Testis (tissue), 3 donors: ENCODE measurements around the gene TTLL8. TPM values are rescaled to one million over a fixed set of nuclear protein-coding genes. Genes with fewer than 3 reads are reported as not detected.
A peak's percentile ranks its signal among the peaks of the same experiment; 100 is the strongest.

Experiments used
- DNase-seq: peaks from one replicate; pipeline ENCODE4 v3.0.0-alpha.2; 2019
- H3K27ac ChIP-seq, 2 donors: fragments of 200-600 bp; sonication (generic); one replicate each; pipeline ENCODE4 v1.5.1; 2019
- H3K27me3 ChIP-seq: fragments of 200-600 bp; sonication (generic); one replicate; pipeline ENCODE4 v1.5.1; 2019
- H3K36me3 ChIP-seq: fragments of 200-600 bp; sonication (generic); one replicate; pipeline ENCODE4 v1.5.1; 2017; ENCODE audit warnings: low read depth; ENCODE audit errors: missing control alignments
- H3K4me1 ChIP-seq: fragments of 200-600 bp; sonication (generic); one replicate; pipeline ENCODE4 v1.5.1; 2019
- H3K4me3 ChIP-seq, 2 donors: fragments of 200-600 bp; sonication (generic); one replicate each; pipeline ENCODE4 v1.5.1; 2017 to 2019
- H3K9me3 ChIP-seq: fragments of 200-600 bp; sonication (generic); one replicate; pipeline ENCODE4 v1.5.1; 2017
- POLR2A ChIP-seq: fragments of 450-650 bp; IDR thresholded peaks from one replicate; pipeline ENCODE4 v1.6.1; 2017; ENCODE audit warnings: antibody characterized with exemption, mild to moderate bottlenecking, moderate library complexity
- WGBS, 2 donors: methylation state at CpG; one replicate each; pipeline ENCODE4 v1.1.5; 2018; 5-methylcytosine and 5-hydroxymethylcytosine counted together
- intact Hi-C: fragments of 100-400 bp; cut with DNase I; formaldehyde crosslinking; loops from one replicate; pipeline ENCODE4 v1.15.1; 2023; ENCODE audit warnings: low total_unique reads
- polyA plus RNA-seq: library from polyadenylated mRNA; stranded (reverse); fragments of 350-450 nt; fragmentation: Illumina TruSeq; extraction: RNeasy Lipid Tissue Mini Kit (QIAGEN cat#74804); gene quantifications from one replicate; pipeline ENCODE4 v1.2.3, GENCODE V29; 2014; ENCODE audit warnings: low read depth, low replicate concordance; ENCODE audit not compliant: insufficient read depth
- total RNA-seq, 2 donors: library from RNA; depleted of rRNA; stranded (reverse); fragments of >200 nt; gene quantifications; one replicate each; pipeline ENCODE4 v1.2.3, GENCODE V29; 2016
- TF ChIP-seq, protein P1 (sequence below), 3 experiments: fragments of 450-650 bp in 2 of 3; fragments of 200-600 bp in 1 of 3; sonication (generic) in 1 of 3; IDR thresholded peaks; one replicate each; pipeline ENCODE4 v1.5.1; 2016 to 2019; ENCODE audit warnings: antibody characterized with exemption in 3 of 3, mild to moderate bottlenecking in 2 of 3, moderate library complexity in 1 of 3

Gene TTLL8
- total and polyA plus RNA-seq, 3 donors from 2014 or later, result 5.1 to 11.9 (median 11.3) TPM

DNA sequence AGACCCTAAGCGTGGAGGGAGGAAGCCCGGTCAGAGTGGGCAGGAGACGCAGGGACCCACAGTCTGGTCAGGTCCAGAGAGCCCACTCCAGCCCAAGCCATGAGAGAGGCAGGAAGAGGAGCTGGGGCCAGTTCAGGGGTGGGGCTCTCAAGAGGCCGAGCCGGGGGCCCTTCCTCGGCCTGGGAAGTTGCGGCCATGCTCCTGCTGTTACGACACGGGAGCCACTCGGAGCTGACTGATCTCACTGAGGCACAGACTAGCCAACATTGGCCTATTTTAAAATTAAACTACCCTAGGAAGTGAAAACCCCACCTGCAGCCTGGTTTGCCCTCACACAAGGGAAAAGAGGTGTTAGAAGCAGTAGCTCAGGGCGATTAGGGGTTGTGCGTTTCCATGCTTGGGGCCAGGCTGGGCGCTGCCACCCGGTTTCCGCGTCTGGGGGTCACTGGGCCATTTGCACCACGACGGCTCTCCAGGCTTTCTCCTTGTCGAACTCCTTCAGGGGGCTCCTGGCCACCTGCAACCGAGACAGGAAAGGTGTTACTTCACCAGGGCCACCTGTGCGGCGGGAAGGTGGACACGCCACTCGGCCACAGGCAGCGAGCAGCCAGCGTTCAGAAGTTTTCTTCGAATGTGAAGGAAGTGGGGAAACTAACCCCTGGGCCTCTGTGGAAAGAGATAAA, 3.2 kb upstream of the TTLL8 start:
- intact Hi-C loops, result no loop called here

DNA sequence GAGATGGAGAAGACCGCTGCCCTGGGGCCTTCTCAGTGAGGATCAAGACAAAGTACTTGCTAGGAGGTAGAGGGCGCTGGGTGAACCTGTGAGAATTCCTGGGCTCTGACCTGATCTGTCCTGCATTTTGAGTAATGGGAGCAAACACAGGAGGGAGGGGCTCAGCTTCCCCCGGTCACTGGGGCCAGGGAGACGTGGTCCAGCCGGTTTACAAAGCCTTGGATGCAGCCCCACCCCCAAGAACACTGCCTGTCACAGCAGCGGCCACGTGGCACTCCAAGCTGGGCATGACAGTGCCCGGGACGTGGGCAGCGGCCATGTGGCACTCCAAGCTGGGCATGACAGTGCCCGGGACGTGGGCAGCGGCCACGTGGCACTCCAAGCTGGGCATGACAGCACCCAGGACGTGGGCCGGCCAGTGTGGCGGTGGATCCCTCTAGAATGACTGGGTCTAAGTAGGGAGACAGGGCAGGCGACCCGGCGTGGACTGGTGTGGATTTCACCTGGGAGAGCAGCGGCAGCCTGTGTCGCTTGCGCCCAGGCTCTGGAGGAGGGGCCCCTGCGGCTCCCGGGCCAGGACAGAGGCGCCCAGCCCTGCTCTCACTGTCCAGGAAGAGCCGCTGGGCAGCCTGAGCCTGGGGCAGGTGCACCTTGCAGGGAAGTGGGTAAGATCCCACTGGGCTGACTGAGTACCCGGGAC, 2.5 kb upstream of the TTLL8 start:
- TF ChIP-seq, protein P1, sequence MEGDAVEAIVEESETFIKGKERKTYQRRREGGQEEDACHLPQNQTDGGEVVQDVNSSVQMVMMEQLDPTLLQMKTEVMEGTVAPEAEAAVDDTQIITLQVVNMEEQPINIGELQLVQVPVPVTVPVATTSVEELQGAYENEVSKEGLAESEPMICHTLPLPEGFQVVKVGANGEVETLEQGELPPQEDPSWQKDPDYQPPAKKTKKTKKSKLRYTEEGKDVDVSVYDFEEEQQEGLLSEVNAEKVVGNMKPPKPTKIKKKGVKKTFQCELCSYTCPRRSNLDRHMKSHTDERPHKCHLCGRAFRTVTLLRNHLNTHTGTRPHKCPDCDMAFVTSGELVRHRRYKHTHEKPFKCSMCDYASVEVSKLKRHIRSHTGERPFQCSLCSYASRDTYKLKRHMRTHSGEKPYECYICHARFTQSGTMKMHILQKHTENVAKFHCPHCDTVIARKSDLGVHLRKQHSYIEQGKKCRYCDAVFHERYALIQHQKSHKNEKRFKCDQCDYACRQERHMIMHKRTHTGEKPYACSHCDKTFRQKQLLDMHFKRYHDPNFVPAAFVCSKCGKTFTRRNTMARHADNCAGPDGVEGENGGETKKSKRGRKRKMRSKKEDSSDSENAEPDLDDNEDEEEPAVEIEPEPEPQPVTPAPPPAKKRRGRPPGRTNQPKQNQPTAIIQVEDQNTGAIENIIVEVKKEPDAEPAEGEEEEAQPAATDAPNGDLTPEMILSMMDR (IDR thresholded peaks at IDR 0.05), result no peak
- no peak for TF ChIP-seq POLR2A
- Histone ChIP-seq H3K9me3 (no peaks in the 10 kb centered on the region), H3K27ac (no peak overlapping the region), H3K27me3 (no peaks in the 10 kb centered on the region), H3K4me3 (no peak overlapping the region), H3K4me1 (no peaks in the 10 kb centered on the region), H3K36me3 (no peaks in the 10 kb centered on the region)
- intact Hi-C loops, result no loop called here
- DNase-seq, result no peak
- 74 to 76% methylated on average over 12 to 28 of the region's 28 CpGs for WGBS, 2 donors

More for the DNA sequence above, 3.2 kb upstream of the TTLL8 start:
- Histone ChIP-seq H3K4me3 (no peak overlapping the region), H3K27me3 (no peaks in the 10 kb centered on the region), H3K36me3 (no peaks in the 10 kb centered on the region), H3K27ac (no peak overlapping the region), H3K4me1 (no peaks in the 10 kb centered on the region), H3K9me3 (no peaks in the 10 kb centered on the region)
- no peak for DNase-seq
- 83 to 92% methylated on average over 17 to 27 of the region's 27 CpGs for WGBS, 2 donors
- no peak for TF ChIP-seq POLR2A
- TF ChIP-seq, protein P1 (IDR thresholded peaks at IDR 0.05), result no peak

DNA sequence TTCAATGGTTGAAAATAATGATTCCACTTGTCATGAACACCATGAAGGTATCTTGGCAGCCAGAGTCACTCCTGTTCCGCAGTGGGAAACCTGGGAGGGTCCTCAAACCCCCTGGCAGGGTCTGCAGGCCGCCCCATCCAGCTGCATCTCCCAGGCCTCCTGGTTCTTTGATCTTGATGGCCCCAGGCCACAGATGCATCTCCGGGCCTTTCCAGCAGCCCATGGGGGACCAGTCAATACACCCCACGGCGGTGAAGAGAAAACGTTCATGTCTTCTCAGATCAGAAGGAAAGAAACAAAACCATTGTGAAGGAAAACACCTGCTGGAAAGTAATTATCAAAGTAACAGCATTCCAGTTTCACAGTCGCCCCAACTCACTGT, 1.8 kb upstream of the TTLL8 start:
- intact Hi-C loops, result no loop called here
- no peak for DNase-seq
- H3K4me3 ChIP-seq, result no peak overlapping the region
- no peaks in the 10 kb centered on the region for H3K9me3 ChIP-seq
- no peak overlapping the region for H3K27ac ChIP-seq
- H3K4me1 ChIP-seq, result no peaks in the 10 kb centered on the region
- H3K36me3 ChIP-seq, result no peaks in the 10 kb centered on the region
- 64 to 85% methylated on average over 5 to 7 of the region's 7 CpGs for WGBS, 2 donors
- TF ChIP-seq, protein P1 (IDR thresholded peaks at IDR 0.05), result no peak
- no peak for TF ChIP-seq POLR2A
- H3K27me3 ChIP-seq, result no peaks in the 10 kb centered on the region

DNA sequence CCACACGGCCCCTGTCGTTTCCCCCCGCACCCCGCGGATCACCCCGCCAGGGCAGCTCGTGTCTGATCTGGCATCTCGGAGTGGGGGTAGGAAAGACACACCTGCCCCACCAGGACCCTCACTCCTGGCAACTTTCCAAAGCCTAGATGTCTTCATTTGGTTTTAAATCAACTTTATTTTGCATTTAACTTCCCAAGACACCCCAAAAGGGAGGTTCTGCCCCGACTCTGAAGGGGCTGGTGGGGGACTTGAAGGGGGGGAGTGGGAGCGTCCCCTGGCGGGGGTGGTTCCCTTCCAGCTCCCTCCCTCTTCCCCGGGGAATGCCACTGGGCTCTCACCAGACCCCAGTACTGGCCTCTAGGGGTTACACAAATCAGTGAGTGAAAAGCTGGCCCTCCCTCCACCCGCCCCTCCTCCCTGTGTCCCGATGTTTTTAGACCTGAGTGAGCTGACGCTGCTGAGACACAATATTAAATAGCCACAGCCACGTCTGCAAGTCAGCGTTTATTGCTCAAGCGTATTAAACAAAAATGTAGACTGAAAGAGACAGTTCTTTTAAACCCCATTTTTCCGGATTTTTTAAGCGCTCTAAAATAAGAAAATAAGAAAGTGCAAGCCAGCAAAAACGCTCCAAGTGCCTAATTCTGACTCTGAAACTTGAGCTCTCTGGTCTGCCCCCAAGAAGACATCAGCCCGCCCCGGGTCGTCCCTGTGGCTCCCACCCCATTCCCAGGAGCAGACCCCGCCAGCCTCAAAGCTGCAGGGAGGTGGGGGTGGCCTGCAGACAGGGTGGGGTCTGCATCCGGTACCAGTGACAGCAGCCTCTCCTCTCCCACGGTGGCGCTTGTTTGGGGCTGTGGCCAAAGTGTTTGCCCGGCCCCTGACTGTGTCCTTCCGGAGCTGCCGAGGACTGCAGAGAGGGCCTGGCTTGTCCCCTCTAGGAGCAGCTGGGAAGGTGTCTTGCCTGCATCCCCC, 1.1 kb upstream of the TTLL8 start:
- intact Hi-C loops, result no loop called here
- TF ChIP-seq POLR2A, result no peak
- TF ChIP-seq, protein P1 (IDR thresholded peaks at IDR 0.05), result no peak
- Histone ChIP-seq H3K27ac (no peak overlapping the region), H3K36me3 (no peaks in the 10 kb centered on the region), H3K4me1 (no peaks in the 10 kb centered on the region), H3K27me3 (no peaks in the 10 kb centered on the region), H3K4me3 (peak overlapping the region; percentile 38 to 39), H3K9me3 (no peaks in the 10 kb centered on the region)
- 13 to 17% methylated on average over 26 to 29 of the region's 31 CpGs for WGBS, 2 donors
- DNase-seq, result no peak
